GM12892 (cell line): ENCODE measurements around the gene HGF.

Source experiments
- DNase-seq: peaks from one replicate; pipeline ENCODE4 v3.0.0; 2011; ENCODE audit not compliant: insufficient read length
- FAIRE-seq: peaks from 2 replicates; lab custom pipeline; 2011; peaks lifted over from hg19 to GRCh38; lab: Jason Lieb, UNC
- POLR2A ChIP-seq: IDR thresholded peaks from 2 replicates; pipeline ENCODE4 v1.6.1; 2011; ENCODE audit warnings: low read depth, low read length, control low read depth
- POLR2AphosphoS5 ChIP-seq: IDR thresholded peaks from 2 replicates; pipeline ENCODE4 v1.6.1; 2011; ENCODE audit warnings: low read depth, low read length, control low read depth
- TAF1 ChIP-seq: IDR thresholded peaks from 2 replicates; pipeline ENCODE4 v1.6.1; 2011; ENCODE audit warnings: low read depth, mild to moderate bottlenecking, control low read depth, low read length, borderline replicate concordance

HGF gene

GRCh38 chr7:81790686-81791085 is 20.8 kb upstream of the HGF start:
- FAIRE-seq: no peak
- TF ChIP-seq POLR2A (no peak), TAF1 (no peak), POLR2AphosphoS5 (no peak)
- no peak for DNase-seq

- FAIRE-seq (no peak), DNase-seq (no peak)
- no peak for TF ChIP-seq POLR2A
- no peak for TF ChIP-seq TAF1
- TF ChIP-seq POLR2AphosphoS5: no peak
Measured at GRCh38 chr7:81790120-81790500, 20.3 kb upstream of the HGF start.

- TF ChIP-seq TAF1 (no peak), POLR2AphosphoS5 (no peak), POLR2A (no peak)
- FAIRE-seq (no peak), DNase-seq (no peak)
Measured at GRCh38 chr7:81789406-81790119, 19.7 kb upstream of the HGF start.

- no peak for FAIRE-seq
Measured at GRCh38 chr7:81788246-81788645, 18.4 kb upstream of the HGF start.

GRCh38 chr7:81783818-81784217 is 14.0 kb upstream of the HGF start:
- FAIRE-seq (no peak), DNase-seq (no peak)
- TF ChIP-seq POLR2A (no peak), POLR2AphosphoS5 (no peak), TAF1 (no peak)

More at GRCh38 chr7:81788246-81788645, 18.4 kb upstream of the HGF start:
- no peak for DNase-seq
- TF ChIP-seq POLR2A (no peak), POLR2AphosphoS5 (no peak), TAF1 (no peak)

- DNase-seq: no peak
- TF ChIP-seq TAF1 (no peak), POLR2AphosphoS5 (no peak), POLR2A (no peak)
- no peak for FAIRE-seq
Measured at GRCh38 chr7:81780914-81781693, 11.3 kb upstream of the HGF start.

GRCh38 chr7:81779706-81780105 is 9.9 kb upstream of the HGF start:
- TF ChIP-seq POLR2AphosphoS5 (no peak), POLR2A (no peak), TAF1 (no peak)
- no peak for FAIRE-seq
- DNase-seq: no peak

GRCh38 chr7:81777697-81778096 is 7.8 kb upstream of the HGF start:
- FAIRE-seq (no peak), DNase-seq (no peak)
- TF ChIP-seq POLR2A: no peak

GRCh38 chr7:81776948-81777630 is 7.2 kb upstream of the HGF start:
- DNase-seq (no peak), FAIRE-seq (no peak)
- TF ChIP-seq TAF1 (no peak), POLR2A (no peak), POLR2AphosphoS5 (no peak)

- no peak for FAIRE-seq
- no peak for TF ChIP-seq TAF1
- no peak for TF ChIP-seq POLR2AphosphoS5
- TF ChIP-seq POLR2A: no peak
- no peak for DNase-seq
Measured at GRCh38 chr7:81776161-81776560, 6.3 kb upstream of the HGF start.

- DNase-seq: no peak
- TF ChIP-seq TAF1: no peak
- TF ChIP-seq POLR2AphosphoS5: no peak
- TF ChIP-seq POLR2A: no peak
- FAIRE-seq: no peak
Measured at GRCh38 chr7:81775560-81775959, 5.7 kb upstream of the HGF start.
